ENCODE measurements around the gene PIGC.
A peak's percentile ranks its signal among the peaks of the same experiment; 100 is the strongest.

Gene PIGC

DNA sequence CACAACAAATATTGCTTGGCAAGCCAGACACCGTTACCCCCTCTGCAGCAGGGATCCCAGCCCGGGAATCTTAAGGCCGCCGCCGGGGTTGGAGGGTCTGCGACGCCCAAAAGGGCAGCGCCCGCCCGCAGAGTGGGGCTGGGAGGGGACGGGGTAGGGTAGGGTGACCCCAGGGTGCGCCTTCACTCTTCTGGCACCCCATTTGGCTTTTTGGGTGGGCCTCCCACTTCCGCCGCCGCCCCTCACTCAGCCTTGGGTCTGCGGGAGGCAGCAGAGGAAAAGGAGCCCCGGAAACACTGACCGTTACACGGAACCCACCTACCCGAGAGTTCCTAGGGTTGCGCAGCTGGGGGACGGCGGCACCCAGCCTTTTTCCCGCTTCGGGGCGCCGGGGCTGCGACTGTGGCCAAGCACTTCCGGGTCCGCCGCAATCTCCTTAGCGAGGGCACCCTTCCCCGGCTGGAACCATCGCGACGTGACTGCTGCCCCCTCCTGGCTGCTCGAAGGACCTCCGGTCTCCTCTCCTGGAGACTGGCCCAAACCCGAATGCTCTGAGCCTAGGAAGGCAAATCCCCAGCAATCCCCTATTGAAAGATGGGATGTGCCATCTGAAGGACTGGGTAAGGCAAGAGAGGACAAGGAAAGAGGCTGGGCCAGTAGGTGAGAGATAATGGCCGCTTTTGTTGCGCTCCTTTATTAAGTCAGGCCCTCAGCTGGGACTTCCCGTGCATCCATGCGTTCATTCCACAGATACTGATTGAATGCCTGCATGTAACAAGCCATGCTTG, at the start of gene PIGC:
TSS of gene PIGC (minus strand) at position 404 of the 788 bp plus-strand sequence. CDS start 1,447 bp downstream, outside the sequence.
- peak; percentile 45 for DNase-seq

GRCh38 chr1:172492421-172492820, 48.6 kb upstream of the PIGC start:
- no peak for DNase-seq

GRCh38 chr1:172489847-172490246, 46.0 kb upstream of the PIGC start:
- no peak for DNase-seq

DNA sequence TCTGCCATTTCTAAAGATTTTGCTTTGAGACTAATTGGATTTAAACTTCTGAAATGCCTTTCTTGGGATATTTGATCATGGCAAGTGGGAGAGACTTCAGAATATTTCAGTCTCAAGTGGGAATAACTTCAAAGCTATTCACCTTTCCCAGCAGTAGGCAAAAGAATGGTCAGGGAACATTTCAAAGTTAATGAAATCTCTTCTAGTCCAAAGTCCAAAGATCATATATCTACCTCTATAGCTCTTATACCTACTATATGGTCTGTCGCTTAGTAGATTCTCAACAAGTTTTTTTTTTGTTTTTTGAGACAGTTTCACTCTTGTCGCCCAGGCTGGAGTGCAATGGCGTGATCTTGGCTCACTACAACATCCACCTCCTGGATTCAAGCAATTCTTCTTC, 44.5 kb upstream of the PIGC start:
- DNase-seq, result no peak

GRCh38 chr1:172487550-172487949, 43.7 kb upstream of the PIGC start:
- no peak for DNase-seq

- DNase-seq, result no peak
Measured at GRCh38 chr1:172486805-172487454, 43.1 kb upstream of the PIGC start.

DNA sequence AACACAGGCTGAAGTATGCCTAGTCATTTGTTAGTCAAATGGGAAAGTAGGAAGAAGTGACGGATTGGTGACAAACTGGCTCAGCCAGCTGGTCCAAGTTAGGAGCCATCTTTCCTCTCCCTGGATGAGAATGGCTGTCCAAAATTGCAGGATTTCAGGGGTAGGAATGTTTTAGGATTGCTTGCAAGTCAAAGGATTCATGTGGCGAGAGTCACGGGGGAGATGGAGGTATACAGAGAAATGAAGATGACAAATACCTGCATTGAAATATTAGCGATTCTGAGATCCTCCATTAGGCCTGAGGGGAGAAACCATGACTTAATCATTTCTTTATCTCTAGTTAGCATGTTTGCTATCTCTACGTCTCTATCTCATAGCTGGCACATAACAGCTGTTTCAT, 41.8 kb upstream of the PIGC start:
- DNase-seq, result no peak

DNA sequence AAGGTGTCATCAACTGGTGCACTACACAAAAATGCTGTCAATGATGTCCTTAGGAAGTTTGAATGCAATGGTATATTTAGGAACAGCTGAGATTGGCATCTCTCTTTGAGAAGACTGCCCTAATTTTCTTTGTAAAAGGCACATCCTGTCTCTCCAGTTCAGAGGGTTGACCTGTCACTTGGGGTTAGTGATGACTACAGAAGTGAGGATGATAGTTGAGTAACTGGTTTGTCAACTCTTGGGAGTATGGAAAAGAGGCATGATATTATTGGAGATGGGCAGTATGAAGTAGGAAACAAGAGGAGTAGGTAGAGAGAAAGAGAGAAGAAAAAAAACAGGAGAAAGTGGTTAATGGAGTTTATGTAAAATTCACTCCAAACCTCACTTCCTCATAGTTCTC, 40.4 kb upstream of the PIGC start:
- no peak for DNase-seq

DNA sequence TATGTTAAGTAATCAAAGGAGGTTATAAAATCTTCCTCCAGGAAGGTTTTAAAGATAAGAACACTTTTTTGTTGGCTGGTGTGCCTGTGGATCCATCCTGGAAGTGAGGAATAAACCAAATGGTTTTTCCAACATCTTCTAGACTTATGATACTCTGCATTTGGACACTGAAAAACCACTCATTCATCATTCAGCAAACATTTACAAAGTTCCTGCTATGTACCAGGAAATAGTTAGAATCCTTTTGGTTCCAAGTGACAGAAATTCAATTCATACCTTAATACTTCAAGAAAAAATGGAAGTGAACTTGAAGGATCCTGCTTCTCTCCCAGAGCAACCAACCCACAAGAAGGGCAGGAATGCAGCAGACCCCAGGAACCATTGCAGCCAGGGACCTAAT, 39.6 kb upstream of the PIGC start:
- no peak for DNase-seq

GRCh38 chr1:172482044-172482443, 38.2 kb upstream of the PIGC start:
- DNase-seq, result no peak

GRCh38 chr1:172480431-172480830, 36.6 kb upstream of the PIGC start:
- DNase-seq, result no peak

- DNase-seq, result no peak
Measured at GRCh38 chr1:172478485-172478884, 34.6 kb upstream of the PIGC start.

DNA sequence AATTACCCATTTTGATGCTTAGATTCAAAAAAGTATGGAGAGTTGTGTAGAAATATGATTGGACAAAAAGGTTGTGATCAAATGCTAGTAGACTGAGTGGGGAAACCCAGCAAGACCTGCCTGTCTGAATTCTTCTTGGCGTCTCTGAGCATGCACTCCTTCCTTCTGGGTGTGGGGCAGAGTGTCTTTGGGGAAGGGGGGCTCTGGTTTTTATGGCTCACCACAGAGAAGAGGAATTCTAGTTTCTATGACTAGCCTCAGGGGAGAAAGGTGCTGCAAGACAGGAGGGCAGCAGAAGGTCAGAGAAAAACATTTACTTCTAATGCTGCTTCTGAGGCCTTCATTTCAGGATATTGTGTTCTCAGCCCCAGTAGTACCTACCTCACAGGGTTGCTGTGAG, 33.9 kb upstream of the PIGC start:
- DNase-seq, result no peak

- DNase-seq, result no peak
Measured at GRCh38 chr1:172477216-172477615, 33.3 kb upstream of the PIGC start.

- no peak for DNase-seq
Measured at GRCh38 chr1:172476218-172476811, 32.4 kb upstream of the PIGC start.

DNA sequence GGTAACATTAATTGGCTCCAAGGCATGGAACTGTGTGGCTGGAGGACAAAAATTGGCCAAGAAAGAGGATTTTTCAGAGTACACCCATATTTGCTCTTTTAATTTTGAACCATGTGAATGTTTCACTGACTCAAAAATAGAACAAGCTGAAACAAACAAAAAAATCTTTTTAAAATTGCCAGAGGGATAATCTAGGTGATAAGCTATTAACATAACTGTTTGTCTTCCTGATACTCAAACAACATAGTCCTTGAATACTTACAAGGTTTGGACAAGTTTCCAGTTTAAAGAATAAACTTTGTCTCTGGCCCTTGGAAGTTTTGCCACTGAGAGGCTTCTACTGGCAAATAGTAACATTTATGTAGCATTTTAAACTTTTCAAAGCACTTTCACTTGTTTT, 30.0 kb upstream of the PIGC start:
- no peak for DNase-seq

DNA sequence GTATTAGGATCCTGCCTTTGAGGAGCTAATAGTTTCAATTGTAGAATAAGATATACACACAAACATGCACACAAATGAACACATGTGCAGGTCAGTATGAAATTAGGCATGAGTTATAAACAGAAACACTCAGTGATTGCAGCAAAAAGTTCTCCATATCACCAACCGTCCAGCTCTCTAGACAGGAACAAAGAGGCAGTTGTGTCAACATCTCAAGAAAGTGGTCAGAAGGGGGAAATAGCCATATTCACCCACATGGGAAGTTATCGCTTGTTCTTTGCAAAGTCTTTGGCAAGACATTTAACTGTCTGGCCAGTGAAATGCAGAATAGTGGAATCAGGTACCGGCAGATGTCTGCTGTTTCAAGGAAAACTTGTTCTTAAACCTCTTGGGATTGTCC, 29.4 kb upstream of the PIGC start:
- no peak for DNase-seq

DNA sequence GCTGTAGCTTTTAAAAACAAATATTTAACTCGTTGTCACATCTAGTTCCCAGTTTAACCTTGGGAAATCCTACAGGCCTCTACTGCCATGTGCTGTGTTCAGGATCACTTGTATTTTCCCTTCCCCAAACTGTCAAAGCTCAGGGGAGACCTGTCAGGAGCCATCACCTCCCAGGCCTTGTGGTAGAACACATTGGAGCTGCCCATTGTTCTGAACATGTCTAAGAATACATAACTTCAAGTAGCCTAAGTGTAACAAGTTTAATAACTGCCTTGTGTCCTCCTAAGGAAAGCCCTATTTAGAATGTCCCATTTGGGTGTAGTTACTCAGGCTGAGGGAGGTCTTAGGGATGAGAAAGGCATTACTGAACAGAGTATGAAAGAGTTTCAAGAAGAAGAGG, 28.6 kb upstream of the PIGC start:
- no peak for DNase-seq

- DNase-seq, result no peak
Measured at GRCh38 chr1:172471666-172472065, 27.8 kb upstream of the PIGC start.

DNA sequence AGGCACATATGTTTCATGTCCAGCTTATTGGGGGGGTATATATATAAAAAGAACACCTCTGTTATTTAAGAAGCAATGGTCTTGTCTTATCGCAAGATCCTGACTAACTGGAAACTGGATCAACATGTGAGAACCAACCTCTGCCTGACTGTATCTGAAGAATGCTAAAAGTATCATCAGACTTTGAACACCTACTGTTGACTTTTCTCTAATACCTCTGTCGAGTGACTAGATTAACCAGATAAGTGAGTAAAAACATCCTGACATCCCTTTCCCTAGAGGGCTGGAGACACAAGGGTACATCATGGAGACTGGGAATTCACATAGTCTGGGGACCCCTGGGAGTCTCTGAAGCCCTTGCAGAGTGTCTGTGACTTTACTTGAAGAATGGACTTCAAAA, 26.3 kb upstream of the PIGC start:
- DNase-seq, result no peak

DNA sequence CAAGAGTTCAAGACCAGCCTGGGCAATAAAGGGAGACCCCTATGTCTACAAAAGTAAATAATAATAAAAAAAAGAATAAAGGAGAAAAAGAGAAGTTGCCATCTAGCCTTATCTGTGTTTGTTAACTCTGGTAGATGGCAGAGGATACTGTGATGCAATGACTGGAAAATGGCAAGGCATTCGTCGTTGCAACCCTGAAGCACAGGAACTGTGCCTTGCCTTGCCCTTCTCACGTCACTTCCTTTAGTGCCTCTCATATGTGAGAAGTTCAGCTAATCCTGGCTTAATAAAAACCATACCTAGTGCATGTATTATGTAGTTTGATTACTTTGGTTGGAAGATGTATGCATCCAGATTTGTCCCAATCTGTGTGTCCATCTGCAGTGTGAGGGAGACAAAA, 25.8 kb upstream of the PIGC start:
- DNase-seq, result no peak

DNA sequence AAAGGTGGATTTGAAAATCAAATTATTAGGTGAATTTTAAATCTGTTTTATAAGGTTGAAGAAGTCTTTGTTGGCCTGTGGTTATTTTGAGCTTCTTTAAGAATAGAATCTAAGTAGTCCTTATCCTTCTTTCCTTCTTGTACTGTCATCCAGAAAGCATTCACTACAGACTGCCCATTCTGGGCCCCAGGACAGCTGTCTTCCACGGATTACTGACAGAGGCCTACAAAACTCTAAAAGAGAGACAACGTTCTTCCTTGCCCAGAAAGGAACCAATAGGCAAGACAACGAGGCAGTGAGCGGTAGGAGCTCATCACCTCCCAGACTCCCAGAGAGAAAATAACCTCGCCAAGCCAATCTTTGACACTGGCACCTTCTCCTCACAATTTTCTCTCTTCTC, 24.4 kb upstream of the PIGC start:
- DNase-seq, result no peak

DNA sequence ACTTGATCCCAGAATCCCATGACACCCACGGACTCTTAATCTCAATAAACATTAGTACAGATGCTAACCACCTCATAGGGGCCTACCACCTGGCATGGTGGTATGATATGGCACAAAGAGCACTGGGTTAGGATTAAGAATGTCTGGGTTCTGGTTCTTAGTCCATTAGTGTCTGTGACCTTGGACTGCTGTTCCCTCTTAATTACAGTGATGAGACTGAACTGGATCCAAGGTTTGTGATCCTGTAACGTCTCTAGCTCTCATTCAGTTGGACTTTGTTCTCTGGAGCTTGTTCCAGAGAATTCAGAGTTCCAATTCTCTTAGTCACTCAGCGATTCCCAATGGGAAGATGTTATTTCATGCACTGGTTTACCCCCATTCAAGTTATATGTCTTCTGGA, 23.6 kb upstream of the PIGC start:
- no peak for DNase-seq

- no peak for DNase-seq
Measured at GRCh38 chr1:172466795-172467407, 23.0 kb upstream of the PIGC start.

All from NCI-H524 treated with DMSO at 0.1 percent for 48 hours (cell line).